IMR-90 (cell line): ENCODE data around the gene TNNI3K. TPM values are rescaled to one million over a fixed set of nuclear protein-coding genes. Genes with fewer than 3 reads are reported as not detected.
"Not testable (repeated sequence)": the region's sequence is repeated elsewhere in the genome, so short reads cannot be mapped to it uniquely, and the experiment has no call there.

Experiments
- ATAC-seq: fragments of 200-7000 bp; cut with Tn5 transposase; 2 replicates; pipeline ENCODE4 v1.9.1; 2020; ENCODE audit warnings: low read depth, mild to moderate bottlenecking, moderate library complexity
- BruUV-seq: library from RNA; stranded (reverse); fragments of 400-500 nt; replicated peaks from 2 replicates; lab custom pipeline; 2021; lab: Mats Ljungman, UMichigan
- CTCF ChIA-PET: fragments of 300-600 bp; formaldehyde crosslinking; extraction: SDS; loops from one replicate; lab custom pipeline; 2021; ENCODE audit warnings: antibody characterized with exemption; lab: Yijun Ruan, JAX
- POLR2A ChIA-PET: fragments of 300-600 bp; sonication (Branson Sonifier 250); formaldehyde crosslinking; loops from one replicate; lab custom pipeline; 2022; ENCODE audit warnings: antibody characterized with exemption; ENCODE audit not compliant: unreplicated experiment; lab: Charles Lee
- DNase-seq: peaks from one replicate; pipeline ENCODE4 v3.0.0; 2013
- H2AFZ ChIP-seq: replicated peaks from 2 replicates; pipeline ENCODE3; 2013; ENCODE audit warnings: low read length, mild to moderate bottlenecking; ENCODE audit not compliant: poor library complexity
- H2AK5ac ChIP-seq: 2 replicates; pipeline ENCODE4 v1.6.1; 2013; ENCODE audit warnings: low read depth, low read length, inconsistent platforms
- H2AK9ac ChIP-seq: replicated peaks from 2 replicates; pipeline ENCODE3; 2013; ENCODE audit warnings: mild to moderate bottlenecking, low read depth, low read length, moderate library complexity; ENCODE audit not compliant: poor library complexity
- H2BK120ac ChIP-seq: 2 replicates; pipeline ENCODE4 v1.6.1; 2013; ENCODE audit warnings: low read depth, low read length, inconsistent platforms
- H2BK15ac ChIP-seq: 3 replicates; pipeline ENCODE4 v1.6.1; 2013; ENCODE audit warnings: low read depth, low read length, inconsistent platforms
- H2BK20ac ChIP-seq: 2 replicates; pipeline ENCODE4 v1.6.1; 2013; ENCODE audit warnings: low read depth, mild to moderate bottlenecking, inconsistent platforms, low read length, moderate library complexity
- H2BK5ac ChIP-seq: 2 replicates; pipeline ENCODE4 v1.6.1; 2013; ENCODE audit warnings: mild to moderate bottlenecking, low read depth, low read length, inconsistent platforms; ENCODE audit not compliant: poor library complexity, severe bottlenecking
- H3K14ac ChIP-seq: replicated peaks from 2 replicates; pipeline ENCODE4 v1.6.1; 2013; ENCODE audit warnings: low read depth, low read length, inconsistent platforms
- H3K18ac ChIP-seq: 2 replicates; pipeline ENCODE4 v1.6.1; 2013; ENCODE audit warnings: low read depth, low read length, control low read depth
- H3K23ac ChIP-seq: 2 replicates; pipeline ENCODE4 v1.6.1; 2013; ENCODE audit warnings: low read depth, low read length, inconsistent platforms
- H3K27ac ChIP-seq: 2 replicates; pipeline ENCODE4 v1.5.1; 2013; ENCODE audit warnings: mild to moderate bottlenecking, control low read depth, low read length; ENCODE audit not compliant: insufficient read depth
- H3K27me3 ChIP-seq: 2 replicates; pipeline ENCODE4 v1.6.1; 2013; ENCODE audit warnings: low read length; ENCODE audit not compliant: control insufficient read depth, insufficient read depth
- H3K36me3 ChIP-seq: 2 replicates; pipeline ENCODE4 v1.6.1; 2013; ENCODE audit warnings: low read length, mixed read lengths; ENCODE audit not compliant: control insufficient read depth, insufficient read depth
- H3K4ac ChIP-seq: 2 replicates; pipeline ENCODE4 v1.6.1; 2013; ENCODE audit warnings: low read depth, low read length, inconsistent platforms
- H3K4me1 ChIP-seq: 2 replicates; pipeline ENCODE4 v1.6.1; 2013; ENCODE audit warnings: low read length, mixed read lengths; ENCODE audit not compliant: control insufficient read depth, insufficient read depth
- H3K4me2 ChIP-seq: 2 replicates; pipeline ENCODE4 v1.6.1; 2013; ENCODE audit warnings: low read depth, mild to moderate bottlenecking, control low read depth, low read length, moderate library complexity
- H3K4me3 ChIP-seq: 2 replicates; pipeline ENCODE4 v1.5.1; 2013; ENCODE audit warnings: low read depth, mild to moderate bottlenecking, control low read depth, low read length, moderate library complexity; ENCODE audit not compliant: insufficient read depth
- H3K56ac ChIP-seq: 2 replicates; pipeline ENCODE4 v1.6.1; 2013; ENCODE audit warnings: low read length, inconsistent platforms; ENCODE audit not compliant: insufficient read depth; ENCODE audit errors: extremely low read depth
- H3K79me1 ChIP-seq, 2 experiments: 2 replicates each; pipeline ENCODE4 v1.6.1; 2013; ENCODE audit warnings: low read length in 2 of 2, inconsistent platforms in 1 of 2, low read depth in 1 of 2
- H3K9ac ChIP-seq: 2 replicates; pipeline ENCODE4 v1.6.1; 2013; ENCODE audit warnings: low read depth, low read length, control low read depth
- H3K9me1 ChIP-seq: 2 replicates; pipeline ENCODE4 v1.6.1; 2013; ENCODE audit warnings: low read length, inconsistent platforms; ENCODE audit not compliant: insufficient read depth
- H3K9me3 ChIP-seq: 2 replicates; pipeline ENCODE4 v1.6.1; 2013; ENCODE audit warnings: low read length; ENCODE audit not compliant: control insufficient read depth, insufficient read depth
- H4K20me1 ChIP-seq: 2 replicates; pipeline ENCODE4 v1.6.1; 2013; ENCODE audit warnings: low read length, inconsistent platforms; ENCODE audit not compliant: insufficient read depth
- H4K5ac ChIP-seq: 2 replicates; pipeline ENCODE4 v1.6.1; 2013; ENCODE audit warnings: mild to moderate bottlenecking, low read depth, low read length, control low read depth
- H4K8ac ChIP-seq, 2 experiments: 2 replicates each; pipeline ENCODE4 v1.6.1; 2013; ENCODE audit warnings: low read depth in 2 of 2, low read length in 2 of 2, control low read depth in 1 of 2, inconsistent platforms in 1 of 2
- H4K91ac ChIP-seq: 2 replicates; pipeline ENCODE4 v1.6.1; 2013; ENCODE audit warnings: low read depth, low read length, inconsistent platforms; ENCODE audit not compliant: insufficient read depth
- FOS ChIP-seq: fragments of 150-350 bp; IDR thresholded peaks from 2 replicates; pipeline ENCODE4 v1.6.1; 2016; ENCODE audit warnings: low read depth, low read length
- MXI1 ChIP-seq: IDR thresholded peaks from 2 replicates; pipeline ENCODE4 v1.6.1; 2012; ENCODE audit warnings: low read depth, mild to moderate bottlenecking, low read length, moderate library complexity, borderline replicate concordance
- RFX5 ChIP-seq: IDR thresholded peaks from 2 replicates; pipeline ENCODE4 v1.8.0; 2012; ENCODE audit warnings: low read depth, mild to moderate bottlenecking, low read length, moderate library complexity
- WGBS, 2 experiments: methylation state at CpG; one replicate each; pipeline versions ENCODE4 v1.1.5 to v1.1.7; 2013; ENCODE audit warnings: missing lambda C conversion rate in 2 of 2; ENCODE audit not compliant: insufficient read length in 1 of 2; ENCODE audit errors: extremely low coverage in 2 of 2; 5-methylcytosine and 5-hydroxymethylcytosine counted together
- dilution Hi-C: fragments of 300-500 bp; cut with HindIII; formaldehyde crosslinking; loops from one replicate; pipeline ENCODE4 v1.14.3; 2018; ENCODE audit warnings: low sequenced_read_pairs; ENCODE audit not compliant: unreplicated experiment
- in situ Hi-C: fragments of 300-500 bp; cut with MboI; formaldehyde crosslinking; loops from 3 replicates; pipeline ENCODE4 v1.14.3; 2019; ENCODE audit warnings: low sequenced_read_pairs, inconsistent platforms, mixed read lengths
- intact Hi-C: fragments of 100-400 bp; cut with micrococcal nuclease; formaldehyde crosslinking; loops from 2 replicates; pipeline ENCODE4 v1.10.0; 2022
- polyA plus RNA-seq, 3 experiments: library from polyadenylated mRNA; depleted of rRNA; stranded (reverse); fragments of >200 nt; gene quantifications; 2 replicates each; pipeline ENCODE4 v1.2.3, GENCODE V29; 2012; ENCODE audit warnings: low replicate concordance in 1 of 3
- total RNA-seq: library from RNA; depleted of rRNA; stranded (reverse); fragments of >200 nt; gene quantifications from 2 replicates; pipeline ENCODE4 v1.2.3, GENCODE V29; 2012

The TNNI3K gene
- total and polyA plus RNA-seq, 2 of the 4 experiments (the other 2 are of a cell fraction), result 0.90 to 1.3 TPM

- in situ Hi-C loops (no loop called here), intact Hi-C loops (no loop called here), dilution Hi-C loops (no loop called here)
- Histone ChIP-seq H4K5ac (no peak overlapping the region), H2AK5ac (no peak overlapping the region), H3K4me3 (no peak overlapping the region), H2AFZ (no peak overlapping the region), H3K4me2 (no peak overlapping the region), H3K4me1 (peaks cover 2% of the 10 kb centered on the region; the same call in 1 of the 2 replicates), H4K91ac (no peak overlapping the region), H3K9me3 (peaks cover 3% of the 10 kb centered on the region; the same call in 1 of the 2 replicates), H3K14ac (no peak overlapping the region), H3K23ac (no peak overlapping the region), H3K4ac (no peak overlapping the region), H3K27me3 (no peaks in the 10 kb centered on the region), H2AK9ac (no peak overlapping the region), H2BK5ac (no peak overlapping the region), H3K56ac (no peak overlapping the region), H4K8ac (no peak overlapping the region), H4K20me1 (no peaks in the 10 kb centered on the region), H3K79me1 (no peaks in the 10 kb centered on the region), H3K9me1 (no peaks in the 10 kb centered on the region), H3K27ac (no peak overlapping the region), H3K9ac (no peak overlapping the region), H3K36me3 (no peaks in the 10 kb centered on the region), H2BK120ac (no peak overlapping the region), H2BK20ac (no peak overlapping the region), H3K18ac (no peak overlapping the region), H2BK15ac (no peak overlapping the region)
- ChIA-PET CTCF (no interaction called here), POLR2A (no interaction called here)
- no peak for ATAC-seq
- DNase-seq, result no peak
- TF ChIP-seq MXI1 (no peak), RFX5 (no peak), FOS (no peak)
- BruUV-seq, result no TSS peak
- 82% methylated on average over 3 of the region's 22 CpGs; no CpG with 5 or more reads in 1 of the 2 experiments for WGBS, 2 experiments
These were observed 12.8 kb downstream of the TNNI3K start for GRCh38 chr1:74247881-74248528.

- H3K23ac ChIP-seq, BruUV-seq, H4K20me1 ChIP-seq, ATAC-seq, DNase-seq, H2AFZ ChIP-seq, H4K5ac ChIP-seq, POLR2A ChIA-PET, H3K9me3 ChIP-seq, H3K27me3 ChIP-seq, H3K4me1 ChIP-seq, H3K79me1 ChIP-seq, H2AK9ac ChIP-seq, H2BK15ac ChIP-seq, H2BK5ac ChIP-seq, H4K91ac ChIP-seq, H3K18ac ChIP-seq, H4K8ac ChIP-seq, H3K9ac ChIP-seq, H3K27ac ChIP-seq, intact Hi-C loops, H3K14ac ChIP-seq, H2BK20ac ChIP-seq, H3K4ac ChIP-seq, CTCF ChIA-PET, dilution Hi-C loops, in situ Hi-C loops, H3K4me3 ChIP-seq, H3K56ac ChIP-seq, H3K36me3 ChIP-seq, H2BK120ac ChIP-seq, H3K9me1 ChIP-seq, H2AK5ac ChIP-seq, H3K4me2 ChIP-seq: not testable (repeated sequence)
- 86% methylated on average over 7 of the region's 32 CpGs; no CpG with 5 or more reads in 1 of the 2 experiments for WGBS, 2 experiments
These were observed 18.1 kb downstream of the TNNI3K start for GRCh38 chr1:74253243-74253824.
